ENCODE results near the gene CDC26.

GRCh38 chr9:113231701-113232100, 43.7 kb downstream of the CDC26 start:
- TF ChIP-seq POLR2A (IDR thresholded peaks at IDR 0.05; ENCODE audit: low read depth, low read length) (no peak), POLR2AphosphoS5 (IDR thresholded peaks at IDR 0.05; ENCODE audit: low read depth, low read length) (no peak)

Measured in GM12892 (cell line).